GM12878 (cell line): ENCODE results near the gene KIAA1671. TPM values are rescaled to one million over a fixed set of nuclear protein-coding genes. Genes with fewer than 3 reads are reported as not detected.

Source experiments
- ATAC-seq: fragments of 200-7000 bp; cut with Tn5 transposase; 3 replicates; pipeline ENCODE4 v1.9.1; 2020; ENCODE audit warnings: mild to moderate bottlenecking, moderate library complexity
- BruUV-seq: library from RNA; stranded (reverse); fragments of 400-500 nt; replicated peaks from 2 replicates; lab custom pipeline; 2021; lab: Mats Ljungman, UMichigan
- CTCF ChIA-PET: fragments of 300-600 bp; sonication (Branson Sonifier 250); formaldehyde crosslinking; extraction: SDS; loops from one replicate; lab custom pipeline; 2021; ENCODE audit warnings: inconsistent platforms; lab: Yijun Ruan, JAX
- POLR2A ChIA-PET: fragments of 350-600 bp; formaldehyde crosslinking; extraction: SDS; loops from one replicate; lab custom pipeline; 2021; ENCODE audit warnings: inconsistent platforms; lab: Charles Lee
- RAD21 ChIA-PET: fragments of 300-600 bp; sonication (Branson Sonifier 250); formaldehyde crosslinking; loops from one replicate; lab custom pipeline; 2023; ENCODE audit warnings: antibody characterized with exemption; ENCODE audit not compliant: unreplicated experiment; lab: Charles Lee
- SMC1A ChIA-PET: fragments of 300-600 bp; sonication (Branson Sonifier 250); formaldehyde crosslinking; loops from one replicate; lab custom pipeline; 2023; ENCODE audit not compliant: unreplicated experiment, uncharacterized antibody; lab: Charles Lee
- DNase-seq: peaks from one replicate; pipeline ENCODE4 v3.0.0-alpha.2; 2011; ENCODE audit warnings: low read depth, low spot score
- FAIRE-seq: peaks from 3 replicates; lab custom pipeline; 2011; peaks lifted over from hg19 to GRCh38; lab: Jason Lieb, UNC
- H2AFZ ChIP-seq: 2 replicates; pipeline ENCODE4 v1.6.0; 2011; ENCODE audit warnings: low read depth, low read length, control low read depth; ENCODE audit not compliant: control insufficient read depth
- H3K27ac ChIP-seq: 2 replicates; pipeline ENCODE4 v1.5.1; 2011; ENCODE audit warnings: control low read depth; ENCODE audit not compliant: control insufficient read depth, insufficient read depth
- H3K27me3 ChIP-seq, 2 experiments: replicated peaks in 1 of 2; 2 replicates each; pipeline versions ENCODE4 v1.6.0 to v1.6.1; 2011; ENCODE audit warnings: low read length in 1 of 2; ENCODE audit not compliant: control insufficient read depth in 2 of 2, insufficient read depth in 2 of 2
- H3K36me3 ChIP-seq, 2 experiments: 2 replicates each; pipeline ENCODE4 v1.5.1; 2011; ENCODE audit warnings: low read length in 1 of 2; ENCODE audit not compliant: control insufficient read depth in 2 of 2, insufficient read depth in 2 of 2
- H3K4me1 ChIP-seq: 2 replicates; pipeline ENCODE4 v1.6.1; 2011; ENCODE audit warnings: mild to moderate bottlenecking, low read length, moderate library complexity, mixed read lengths; ENCODE audit not compliant: control insufficient read depth, insufficient read depth
- H3K4me2 ChIP-seq: 2 replicates; pipeline ENCODE4 v1.6.0; 2011; ENCODE audit warnings: control low read depth; ENCODE audit not compliant: control insufficient read depth, insufficient read depth
- H3K4me3 ChIP-seq: fragments of 200-600 bp; sonication (generic); 2 replicates; pipeline ENCODE4 v1.5.1; 2016
- H3K79me2 ChIP-seq: 2 replicates; pipeline ENCODE4 v1.6.0; 2011; ENCODE audit warnings: low read length; ENCODE audit not compliant: control insufficient read depth, insufficient read depth
- H3K9ac ChIP-seq: 2 replicates; pipeline ENCODE4 v1.8.0; 2011; ENCODE audit warnings: low read length, control low read depth, mixed read lengths; ENCODE audit not compliant: control insufficient read depth, insufficient read depth
- H3K9me3 ChIP-seq: replicated peaks from 3 replicates; pipeline ENCODE4 v1.5.1; 2011; ENCODE audit warnings: mild to moderate bottlenecking, low read length; ENCODE audit not compliant: control insufficient read depth, insufficient read depth
- H4K20me1 ChIP-seq: 2 replicates; pipeline ENCODE4 v1.6.0; 2011; ENCODE audit not compliant: control insufficient read depth, insufficient read depth
- BACH1 ChIP-seq: fragments of 450-650 bp; IDR thresholded peaks from 2 replicates; pipeline ENCODE4 v1.6.1; 2017; ENCODE audit warnings: mild to moderate bottlenecking, borderline replicate concordance
- BCL11A ChIP-seq: IDR thresholded peaks from 2 replicates; pipeline ENCODE4 v1.6.1; 2011; ENCODE audit warnings: low read depth, low read length
- GABPA ChIP-seq: IDR thresholded peaks from 2 replicates; pipeline ENCODE4 v1.6.1; 2014; ENCODE audit warnings: antibody characterized with exemption, low read depth, mild to moderate bottlenecking, inconsistent platforms
- NFXL1 ChIP-seq: fragments of 450-650 bp; IDR thresholded peaks from 2 replicates; pipeline ENCODE4 v1.6.1; 2017; ENCODE audit warnings: antibody characterized with exemption, mild to moderate bottlenecking, borderline replicate concordance
- NFYA ChIP-seq: IDR thresholded peaks from 2 replicates; pipeline ENCODE4 v1.6.1; 2011; ENCODE audit warnings: low read depth, mild to moderate bottlenecking, low read length, improper control_type of control experiment, borderline replicate concordance
- NKRF ChIP-seq: fragments of 450-650 bp; conservative IDR thresholded peaks from 2 replicates; pipeline ENCODE4 v1.6.1; 2017; ENCODE audit warnings: mild to moderate bottlenecking, moderate library complexity
- RAD51 ChIP-seq: fragments of 450-650 bp; IDR thresholded peaks from 2 replicates; pipeline ENCODE4 v1.6.1; 2016; ENCODE audit warnings: moderate library complexity, mild to moderate bottlenecking, inconsistent platforms
- SREBF1 ChIP-seq: IDR thresholded peaks from 2 replicates; pipeline ENCODE4 v1.6.1; 2012; ENCODE audit warnings: mild to moderate bottlenecking, low read length
- TCF3 ChIP-seq: IDR thresholded peaks from 2 replicates; pipeline ENCODE4 v1.6.1; 2012; ENCODE audit warnings: low read depth, mild to moderate bottlenecking, low read length, borderline replicate concordance; ENCODE audit not compliant: insufficient read depth
- ZBTB40 ChIP-seq: fragments of 450-650 bp; IDR thresholded peaks from 2 replicates; pipeline ENCODE4 v1.6.1; 2016; ENCODE audit warnings: mild to moderate bottlenecking, moderate library complexity, borderline replicate concordance
- ZNF274 ChIP-seq: IDR thresholded peaks from one replicate; pipeline ENCODE4 v1.8.0; 2011; ENCODE audit not compliant: insufficient read length, insufficient read depth
- WGBS: methylation state at CpG from one replicate; pipeline ENCODE4 v1.1.6; 2016; ENCODE audit warnings: low lambda C conversion rate; ENCODE audit not compliant: insufficient replicate concordance, insufficient coverage; ENCODE audit errors: missing lambda C conversion rate; 5-methylcytosine and 5-hydroxymethylcytosine counted together
- in situ Hi-C: fragments of 300-500 bp; cut with MboI; formaldehyde crosslinking; loops from 9 replicates; pipeline ENCODE4 v1.14.3; 2018; ENCODE audit warnings: mixed read lengths
- intact Hi-C: fragments of 100-400 bp; cut with micrococcal nuclease; formaldehyde crosslinking; loops from one replicate; pipeline ENCODE4 v1.14.2; 2022; ENCODE audit not compliant: unreplicated experiment
- polyA plus RNA-seq, 11 experiments: library from polyadenylated mRNA; depleted of rRNA in 4 of 11; unstranded in 6 of 11; stranded (reverse) in 5 of 11; fragments of >200 nt; fragmentation: Nextera tagmentation in 4 of 11; fragmentation: Illumina TruSeq in 1 of 11; extraction: Ambion mirVana in 4 of 11; extraction: Trizol in 1 of 11; gene quantifications; 1 replicate in 1 of 11; 2 replicates in 10 of 11; pipeline versions ENCODE4 v1.2.1 to v1.2.3, GENCODE V29; 2011 to 2016; ENCODE audit warnings: inconsistent platforms in 2 of 11, missing spikeins in 2 of 11, low read depth in 1 of 11
- total RNA-seq, 4 experiments: library from RNA; depleted of rRNA in 3 of 4; stranded (reverse); fragments of >200 nt in 3 of 4; fragmentation: Illumina TruSeq in 1 of 4; extraction: Trizol in 1 of 4; gene quantifications; 2 replicates each; pipeline versions ENCODE4 v1.2.1 to v1.2.3, GENCODE V29; 2013 to 2021
- TF ChIP-seq, protein P1 (sequence below): fragments of 450-650 bp; IDR thresholded peaks from 2 replicates; pipeline ENCODE4 v1.6.1; 2016; ENCODE audit warnings: mild to moderate bottlenecking
- TF ChIP-seq, protein P2 (sequence below): IDR thresholded peaks from 2 replicates; pipeline ENCODE4 v1.6.1; 2011; ENCODE audit warnings: borderline replicate concordance, low read depth, mild to moderate bottlenecking, moderate library complexity, low read length; ENCODE audit not compliant: insufficient read depth, poor library complexity, severe bottlenecking
- TF ChIP-seq, protein P3 (sequence below): fragments of 450-650 bp; IDR thresholded peaks from 2 replicates; pipeline ENCODE4 v1.6.1; 2014; ENCODE audit warnings: mild to moderate bottlenecking

The KIAA1671 gene
- total and polyA plus RNA-seq, 10 of the 15 experiments (the other 5 are each of a cell fraction or from before 2014, with no cell fraction given), result 0.05 to 2.7 (median 0.33) TPM

DNA sequence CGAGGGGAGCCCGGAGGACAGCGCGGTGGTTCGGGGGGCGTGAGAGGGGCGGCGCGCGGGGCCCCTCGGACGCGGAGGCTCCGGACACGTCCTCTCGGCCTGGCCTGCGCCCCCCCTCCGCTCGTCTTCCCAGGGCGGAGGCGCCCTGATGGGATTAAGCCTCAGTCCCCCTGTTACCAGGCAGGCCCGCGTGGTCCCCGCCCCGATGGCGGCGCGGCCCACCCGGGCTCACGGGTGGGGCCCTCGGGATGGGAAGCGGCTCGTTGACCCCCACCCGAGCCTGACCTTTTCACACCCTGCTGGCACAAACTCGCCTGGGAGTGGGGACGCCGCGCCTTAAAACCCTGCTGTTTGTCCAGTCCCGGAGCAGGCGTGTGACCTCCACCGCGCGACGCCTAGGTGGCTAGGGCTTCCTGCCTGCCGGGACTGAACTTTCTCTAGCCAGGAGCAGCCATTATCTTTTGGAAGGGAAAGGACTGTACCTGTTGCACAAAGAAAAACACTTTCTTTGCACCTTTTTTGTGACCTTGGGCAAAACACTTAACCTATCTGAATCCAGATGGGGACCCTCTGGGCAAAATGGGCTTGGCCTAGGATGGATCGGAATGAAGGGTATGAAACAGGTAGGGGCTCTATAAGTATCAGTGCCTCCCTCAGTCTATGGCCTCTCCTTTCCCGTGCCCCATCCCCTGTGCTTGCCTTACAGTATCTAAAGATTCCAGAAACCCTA lies 1.0 kb downstream of the KIAA1671 start:
- Histone ChIP-seq H3K36me3 (no peaks in the 10 kb centered on the region), H2AFZ (no peak overlapping the region), H4K20me1 (no peaks in the 10 kb centered on the region; the same call in 1 of the 2 replicates), H3K27me3 (peaks cover 0 to 4% of the 10 kb centered on the region in 2 experiments), H3K79me2 (no peaks in the 10 kb centered on the region), H3K27ac (no peak overlapping the region), H3K9me3 (no peaks in the 10 kb centered on the region), H3K9ac (no peak overlapping the region), H3K4me1 (no peaks in the 10 kb centered on the region), H3K4me2 (no peak overlapping the region), H3K4me3 (no peak overlapping the region)
- 49% methylated on average over 20 of the region's 47 CpGs for WGBS
- ChIA-PET SMC1A (no interaction called here), POLR2A (no interaction called here), RAD21 (no interaction called here), CTCF (no interaction called here)
- BruUV-seq, result no TSS peak
- ATAC-seq (no peak), FAIRE-seq (no peak), DNase-seq (no peak)
- in situ Hi-C loops (no loop called here), intact Hi-C loops (no loop called here)
- TF ChIP-seq, protein P1, sequence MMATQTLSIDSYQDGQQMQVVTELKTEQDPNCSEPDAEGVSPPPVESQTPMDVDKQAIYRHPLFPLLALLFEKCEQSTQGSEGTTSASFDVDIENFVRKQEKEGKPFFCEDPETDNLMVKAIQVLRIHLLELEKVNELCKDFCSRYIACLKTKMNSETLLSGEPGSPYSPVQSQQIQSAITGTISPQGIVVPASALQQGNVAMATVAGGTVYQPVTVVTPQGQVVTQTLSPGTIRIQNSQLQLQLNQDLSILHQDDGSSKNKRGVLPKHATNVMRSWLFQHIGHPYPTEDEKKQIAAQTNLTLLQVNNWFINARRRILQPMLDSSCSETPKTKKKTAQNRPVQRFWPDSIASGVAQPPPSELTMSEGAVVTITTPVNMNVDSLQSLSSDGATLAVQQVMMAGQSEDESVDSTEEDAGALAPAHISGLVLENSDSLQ, result no peak
- TF ChIP-seq, protein P2, sequence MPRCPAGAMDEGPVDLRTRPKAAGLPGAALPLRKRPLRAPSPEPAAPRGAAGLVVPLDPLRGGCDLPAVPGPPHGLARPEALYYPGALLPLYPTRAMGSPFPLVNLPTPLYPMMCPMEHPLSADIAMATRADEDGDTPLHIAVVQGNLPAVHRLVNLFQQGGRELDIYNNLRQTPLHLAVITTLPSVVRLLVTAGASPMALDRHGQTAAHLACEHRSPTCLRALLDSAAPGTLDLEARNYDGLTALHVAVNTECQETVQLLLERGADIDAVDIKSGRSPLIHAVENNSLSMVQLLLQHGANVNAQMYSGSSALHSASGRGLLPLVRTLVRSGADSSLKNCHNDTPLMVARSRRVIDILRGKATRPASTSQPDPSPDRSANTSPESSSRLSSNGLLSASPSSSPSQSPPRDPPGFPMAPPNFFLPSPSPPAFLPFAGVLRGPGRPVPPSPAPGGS, result no peak
- TF ChIP-seq NFYA (no peak), ZNF274 (no peak), RAD51 (no peak), GABPA (no peak), TCF3 (no peak), NFXL1 (no peak), ZBTB40 (no peak), BCL11A (no peak), BACH1 (no peak), NKRF (no peak), SREBF1 (no peak)
- TF ChIP-seq, protein P3, sequence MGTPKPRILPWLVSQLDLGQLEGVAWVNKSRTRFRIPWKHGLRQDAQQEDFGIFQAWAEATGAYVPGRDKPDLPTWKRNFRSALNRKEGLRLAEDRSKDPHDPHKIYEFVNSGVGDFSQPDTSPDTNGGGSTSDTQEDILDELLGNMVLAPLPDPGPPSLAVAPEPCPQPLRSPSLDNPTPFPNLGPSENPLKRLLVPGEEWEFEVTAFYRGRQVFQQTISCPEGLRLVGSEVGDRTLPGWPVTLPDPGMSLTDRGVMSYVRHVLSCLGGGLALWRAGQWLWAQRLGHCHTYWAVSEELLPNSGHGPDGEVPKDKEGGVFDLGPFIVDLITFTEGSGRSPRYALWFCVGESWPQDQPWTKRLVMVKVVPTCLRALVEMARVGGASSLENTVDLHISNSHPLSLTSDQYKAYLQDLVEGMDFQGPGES, result no peak
